Activated naive CD4-positive, alpha-beta T cell treated with anti-CD3 and anti-CD28 coated beads, Interleukin-2, amount 50 U/mL, for 16 hours (primary cell): ENCODE measurements around the gene AFF4.
"Not testable (repeated sequence)": the region's sequence is repeated elsewhere in the genome, so short reads cannot be mapped to it uniquely, and the experiment has no call there.

Experiments used
- DNase-seq: peaks from one replicate; pipeline ENCODE4 v3.0.0-alpha.2; 2020

Gene AFF4

DNA sequence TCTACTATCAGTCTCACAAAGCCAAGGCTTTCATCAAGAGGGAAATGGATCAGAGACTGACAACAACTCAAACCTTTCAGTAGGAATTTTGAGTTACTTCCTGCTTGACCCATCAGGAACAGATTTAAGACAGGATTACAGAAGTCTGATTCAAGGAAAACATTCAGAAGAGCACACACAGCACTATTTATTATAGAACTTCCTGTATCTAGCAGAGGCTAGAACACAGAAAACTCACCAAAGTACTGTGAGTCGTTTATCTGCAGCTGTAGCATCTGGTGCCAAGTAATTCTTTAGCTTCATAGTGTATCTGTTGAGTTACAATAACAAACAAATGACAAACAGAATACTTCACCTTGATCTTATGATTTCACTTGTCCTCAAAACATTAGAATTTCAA, 76.2 kb downstream of the AFF4 start:
- no peak for DNase-seq

DNA sequence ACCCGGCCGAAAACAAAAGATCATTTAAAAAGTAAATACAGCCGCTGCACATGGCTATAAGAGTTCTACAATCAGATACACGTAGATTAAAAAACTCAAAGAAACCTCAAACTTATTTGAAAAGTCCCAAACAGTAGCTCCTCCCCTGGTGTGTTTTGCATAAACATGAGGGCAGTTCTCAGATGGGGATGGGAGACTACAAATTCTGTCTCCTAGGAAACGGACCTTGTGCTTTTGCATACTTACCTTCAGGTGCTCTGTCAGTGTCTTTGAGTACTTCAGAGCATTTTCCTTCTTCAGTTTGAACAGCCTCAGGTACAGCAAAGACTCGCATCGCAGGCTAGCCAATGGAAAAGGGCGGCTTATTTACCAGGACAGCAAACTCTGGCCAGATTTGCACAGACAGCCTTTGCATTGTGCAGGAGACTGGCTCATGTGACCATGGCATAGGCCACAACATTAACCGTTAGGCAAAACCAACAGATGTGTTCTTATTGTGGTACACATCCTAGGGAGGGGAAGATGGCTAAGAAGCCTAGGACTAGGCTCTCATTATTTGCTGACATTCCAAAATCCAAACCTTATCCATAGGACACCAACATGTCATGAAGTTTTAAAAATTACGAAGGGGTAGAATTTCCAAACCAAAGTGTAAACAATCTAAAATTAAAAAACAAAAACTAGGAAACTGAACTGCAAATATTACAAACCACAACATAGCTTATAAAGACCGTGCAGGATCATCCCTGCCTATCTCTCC, 77.2 kb downstream of the AFF4 start:
- no peak for DNase-seq

DNA sequence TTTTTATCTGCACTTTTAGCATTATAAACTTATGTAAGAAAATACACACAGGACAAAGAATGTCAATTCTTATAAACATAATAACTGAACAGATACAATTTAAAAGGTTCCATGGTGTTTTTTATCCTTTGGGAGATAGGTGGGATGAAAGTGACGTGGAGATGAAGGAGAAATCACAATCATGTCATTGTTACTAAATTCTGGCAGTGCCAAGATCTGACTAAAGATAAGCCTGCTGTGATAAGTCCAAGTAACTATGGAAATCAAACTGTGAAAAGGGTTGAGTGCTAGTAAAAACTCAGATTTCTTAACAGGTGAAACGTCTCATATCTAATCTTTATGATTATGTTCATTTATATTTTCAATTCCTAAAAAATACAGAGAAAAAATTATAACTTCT, 78.9 kb downstream of the AFF4 start:
- no peak for DNase-seq

DNA sequence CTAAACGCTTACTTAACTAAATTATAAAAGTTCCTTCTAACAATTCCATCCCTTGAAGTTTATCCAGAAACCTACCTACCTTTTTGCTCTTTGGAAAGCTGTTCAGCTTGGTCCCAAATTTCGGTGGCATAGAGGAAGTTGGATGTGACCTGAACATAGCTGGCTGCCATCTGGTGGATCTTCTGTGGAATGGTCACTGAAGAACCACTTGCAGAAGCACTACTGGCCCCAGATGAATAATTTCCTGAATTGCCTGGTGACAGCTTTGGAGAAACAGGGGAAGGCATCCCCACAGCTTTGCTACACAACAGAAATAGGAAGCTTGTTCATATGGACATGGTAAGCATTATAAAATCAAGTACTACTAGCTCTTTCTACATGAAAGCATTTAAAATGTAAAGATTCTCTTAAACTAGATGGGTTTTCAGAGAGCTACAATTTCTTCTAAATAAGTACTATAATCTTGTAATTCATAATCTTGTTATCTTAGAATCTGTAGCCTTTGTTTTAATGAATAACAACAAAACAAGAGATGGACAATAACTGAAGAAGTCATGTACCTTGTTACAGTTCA, 80.1 kb downstream of the AFF4 start:
- DNase-seq, result no peak

DNA sequence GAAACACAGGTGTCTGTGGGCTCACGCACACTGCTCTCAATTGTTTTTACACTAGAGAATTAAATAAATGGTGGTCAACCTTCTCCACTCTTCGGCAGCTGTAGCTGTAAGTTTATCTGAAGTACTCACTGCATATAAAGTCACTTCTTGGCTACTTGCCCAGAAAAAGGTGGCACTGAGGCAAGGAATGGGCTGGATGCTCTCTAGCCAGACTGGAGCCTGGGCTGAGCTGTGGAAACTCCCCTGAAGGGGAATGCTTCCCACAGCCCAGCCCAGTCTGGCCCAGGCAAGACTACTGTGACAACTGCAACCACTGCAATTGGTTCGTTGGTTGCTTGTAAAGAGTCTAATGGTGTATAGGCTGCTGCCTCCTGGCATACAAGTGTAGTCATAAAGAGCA, 85.5 kb downstream of the AFF4 start:
- no peak for DNase-seq

DNA sequence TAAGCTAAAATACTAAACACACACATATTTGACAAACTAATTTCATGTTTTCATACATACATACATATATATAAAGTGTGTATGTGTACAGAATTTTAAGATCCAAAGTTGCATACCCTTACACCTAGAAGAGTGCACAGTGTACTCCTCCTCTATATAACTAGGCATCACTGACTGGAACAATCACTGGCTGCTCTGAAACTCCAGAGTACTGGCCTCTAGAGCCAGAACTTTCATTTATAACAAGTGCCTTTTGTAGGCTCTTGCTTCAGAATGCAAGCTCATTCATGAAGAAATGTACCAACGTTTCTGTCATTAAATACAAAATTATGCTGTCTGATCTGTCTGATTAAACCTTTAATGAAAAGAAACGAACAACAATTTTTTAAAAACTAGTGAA, 86.0 kb downstream of the AFF4 start:
- DNase-seq, result no peak

DNA sequence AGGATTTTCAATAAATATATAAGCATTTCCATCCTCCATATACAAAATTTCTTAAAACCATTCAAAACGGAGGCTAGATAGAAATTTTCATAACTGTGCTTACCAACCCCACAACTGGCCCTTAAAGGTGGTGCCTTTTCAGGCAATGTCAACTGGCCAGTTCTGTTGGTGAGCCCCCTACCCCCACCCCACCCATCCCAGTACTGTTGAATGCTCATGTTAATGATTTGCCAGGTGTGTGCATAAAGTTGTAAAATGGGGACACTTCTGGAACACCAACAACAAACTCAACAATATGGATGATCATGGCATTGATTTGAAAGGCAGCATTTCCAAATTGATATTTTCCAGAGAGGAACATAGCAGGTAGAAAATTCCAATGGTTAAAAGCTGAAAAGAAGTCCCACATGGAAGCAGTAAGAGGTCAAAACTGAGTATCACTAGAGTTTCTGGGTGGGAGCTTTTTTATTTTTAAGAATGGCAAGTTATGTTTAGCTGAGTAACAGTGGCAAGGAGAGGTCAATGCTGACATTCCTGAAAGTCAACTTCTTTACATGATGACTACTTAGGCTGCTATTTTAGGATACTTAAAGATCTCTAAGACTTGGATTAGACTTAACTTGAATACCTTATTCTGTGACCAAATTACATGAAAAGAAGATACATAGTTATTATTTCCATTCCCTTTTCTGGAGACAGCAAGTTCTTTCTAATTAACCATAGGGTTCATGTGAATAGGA, 87.2 kb downstream of the AFF4 start:
- no peak for DNase-seq

DNA sequence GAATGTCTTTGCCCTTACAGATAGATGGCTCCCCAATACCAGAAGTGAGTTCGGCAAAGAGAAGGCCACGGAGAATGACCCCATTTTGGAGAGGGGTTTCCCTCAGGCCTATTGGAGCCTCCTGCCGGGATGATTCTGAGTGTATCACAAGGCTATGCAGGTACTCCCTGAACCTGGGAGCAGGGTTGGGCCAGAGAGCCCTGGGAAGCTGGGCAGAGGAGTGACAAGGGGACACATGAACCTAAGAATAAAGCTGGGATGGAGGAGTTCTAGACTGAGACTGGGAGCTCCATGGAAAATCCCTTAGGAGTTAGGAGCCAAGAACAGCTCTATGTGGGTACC, 89.5 kb downstream of the AFF4 start:
- no peak for DNase-seq

DNA sequence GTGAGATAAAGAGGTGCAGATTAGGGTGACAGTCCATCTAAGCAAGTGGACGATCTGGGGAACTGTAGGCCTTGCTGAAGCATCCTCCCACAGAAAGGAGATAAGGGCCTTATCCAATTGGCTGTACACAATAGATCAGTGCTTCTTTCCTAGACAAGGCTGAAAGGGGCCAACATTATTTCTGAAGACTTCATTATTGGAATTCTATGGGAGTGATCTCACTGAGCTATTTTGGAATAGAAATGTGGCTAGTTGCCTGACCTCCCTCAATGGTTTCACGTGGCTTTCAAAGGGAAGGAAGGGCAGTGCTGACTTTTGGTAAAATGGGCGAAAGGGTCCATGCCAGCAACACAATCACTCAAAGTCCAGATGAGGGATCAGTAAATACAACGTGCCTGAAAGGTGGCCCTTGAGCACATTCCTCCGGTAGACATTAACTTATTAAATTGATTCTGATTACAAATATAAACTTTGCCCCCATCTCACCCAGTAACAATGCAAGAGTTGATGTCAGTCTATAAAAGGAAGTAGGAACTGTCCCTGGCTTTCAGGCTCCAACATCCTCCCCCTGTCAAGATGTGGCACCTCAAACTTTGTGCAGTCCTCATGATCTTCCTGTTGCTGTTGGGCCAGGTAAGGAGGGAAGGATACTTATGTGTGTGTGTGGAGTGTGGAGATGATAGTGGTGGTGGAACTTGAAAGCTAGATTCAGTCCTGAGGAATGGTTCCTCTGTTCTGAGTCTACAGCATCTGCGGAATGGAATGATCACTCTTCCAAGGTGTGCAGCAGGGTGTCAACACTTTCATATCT, 90.1 kb downstream of the AFF4 start, which contains the start of gene LEAP2:
TSS of gene LEAP2 (plus strand) at position 550 of the 811 bp plus-strand sequence. CDS start at position 577, 27 bp downstream.
- no peak for DNase-seq

DNA sequence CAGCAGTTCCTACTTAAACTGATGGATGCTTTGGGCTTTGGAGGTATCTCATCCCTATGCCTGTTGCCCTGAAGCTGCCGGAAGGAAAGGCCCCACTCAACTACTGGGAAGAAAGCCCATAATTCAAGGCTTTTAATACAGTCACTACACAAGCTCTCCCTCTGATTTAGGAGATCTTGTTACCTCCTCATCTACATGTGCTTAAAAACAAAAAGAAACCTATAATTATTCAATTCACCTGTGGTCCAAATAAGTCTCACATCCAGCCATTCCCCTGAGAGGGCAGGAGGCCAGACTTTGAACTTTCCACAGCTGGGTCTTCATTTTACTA, 90.7 kb downstream of the AFF4 start:
- DNase-seq, result no peak

DNA sequence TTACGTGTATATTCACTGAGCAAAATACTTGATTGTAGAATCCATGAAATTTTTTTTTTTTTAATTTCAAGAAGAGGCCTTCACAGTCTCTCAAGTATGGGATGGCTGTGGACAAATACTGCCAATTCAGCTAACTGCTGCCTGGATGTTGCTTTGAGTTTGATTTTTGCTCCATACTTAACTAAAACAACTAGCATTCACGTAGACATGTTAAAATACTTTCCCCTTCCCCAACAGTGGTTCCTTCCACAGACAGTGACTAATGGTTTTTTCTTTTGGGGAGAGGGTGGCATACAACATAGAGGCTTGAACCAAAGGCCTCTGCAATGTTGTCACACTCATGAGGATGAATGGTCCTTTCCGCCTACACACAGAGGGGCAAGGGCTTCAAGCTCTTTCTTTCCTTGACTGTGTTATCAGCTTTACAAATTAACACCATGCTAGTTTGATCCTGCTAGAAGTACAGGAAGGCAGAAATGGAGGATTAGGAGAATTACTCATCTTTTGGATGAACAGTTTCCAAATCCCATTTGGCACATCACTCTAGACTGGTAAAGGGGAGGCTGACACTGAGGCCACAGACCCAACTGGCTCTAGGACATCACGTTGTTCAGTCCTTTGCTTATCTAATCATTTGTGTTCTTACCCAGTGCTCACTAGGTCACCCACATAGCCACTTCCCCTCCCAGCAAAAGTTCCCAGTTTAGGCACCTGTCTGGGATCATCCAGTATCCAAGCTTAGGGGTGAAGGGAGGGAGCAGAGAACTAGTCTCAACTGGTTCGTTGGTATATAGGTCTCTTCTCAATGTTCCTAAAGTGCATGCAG, 91.8 kb downstream of the AFF4 start:
- DNase-seq, result no peak

DNA sequence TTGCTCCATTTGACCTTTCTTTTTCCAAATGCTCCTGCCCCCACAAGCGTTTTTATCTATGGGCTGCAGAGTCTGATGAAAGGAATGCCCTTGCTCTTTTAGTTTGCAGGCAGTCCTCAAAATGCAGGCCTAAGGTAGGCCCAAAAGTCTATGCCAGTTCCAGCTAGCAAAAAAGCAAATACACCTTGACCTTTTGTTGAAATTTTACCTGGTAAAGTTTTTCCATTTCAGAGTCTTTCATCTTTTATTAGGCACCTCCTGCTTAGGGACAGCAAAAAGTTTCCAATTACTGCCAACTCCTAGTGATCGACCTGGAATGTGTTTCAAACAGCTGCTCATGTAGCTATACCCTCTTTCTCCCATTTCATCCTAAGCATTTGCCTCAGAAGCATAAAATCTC, 92.6 kb downstream of the AFF4 start:
- no peak for DNase-seq

DNA sequence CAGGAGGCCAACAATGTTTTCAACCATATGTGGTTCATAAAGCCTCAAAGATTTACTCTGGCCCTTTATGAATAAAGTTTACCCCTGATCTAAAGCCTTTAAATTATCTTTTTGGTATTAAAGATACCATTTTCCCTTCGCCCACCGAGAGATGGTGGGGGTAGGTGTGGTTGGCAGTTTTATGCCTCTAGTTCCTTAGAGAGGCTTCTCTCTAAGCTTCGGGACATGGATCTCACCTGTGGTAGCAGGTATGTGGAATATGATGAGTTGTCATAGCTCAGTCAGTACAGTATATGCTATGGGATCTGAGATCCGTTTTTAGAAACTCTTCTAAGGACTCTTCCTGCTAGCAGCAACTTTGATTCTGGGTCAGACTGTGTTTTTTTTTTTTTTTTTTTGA, 94.7 kb downstream of the AFF4 start:
- DNase-seq, result no peak

DNA sequence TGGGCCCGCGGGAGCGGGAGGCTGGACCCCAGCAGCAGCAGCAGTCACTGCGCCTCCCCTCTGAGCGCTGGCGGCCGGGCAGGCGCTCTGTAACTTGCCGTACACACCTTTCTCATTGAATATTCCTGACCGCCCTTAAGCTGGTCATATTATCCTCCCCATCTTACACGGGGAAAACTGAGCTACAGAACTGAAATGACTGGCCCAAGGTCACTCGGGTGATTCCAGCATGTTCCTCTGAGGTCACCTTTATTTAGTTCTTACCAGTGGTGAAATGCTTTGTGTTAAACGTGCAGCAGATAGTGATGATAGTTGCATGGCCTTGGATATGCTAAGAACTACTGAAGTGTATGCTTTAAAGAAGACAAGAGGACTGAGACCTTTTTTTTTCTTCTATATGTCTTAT, 96.4 kb downstream of the AFF4 start:
- no peak for DNase-seq

DNA sequence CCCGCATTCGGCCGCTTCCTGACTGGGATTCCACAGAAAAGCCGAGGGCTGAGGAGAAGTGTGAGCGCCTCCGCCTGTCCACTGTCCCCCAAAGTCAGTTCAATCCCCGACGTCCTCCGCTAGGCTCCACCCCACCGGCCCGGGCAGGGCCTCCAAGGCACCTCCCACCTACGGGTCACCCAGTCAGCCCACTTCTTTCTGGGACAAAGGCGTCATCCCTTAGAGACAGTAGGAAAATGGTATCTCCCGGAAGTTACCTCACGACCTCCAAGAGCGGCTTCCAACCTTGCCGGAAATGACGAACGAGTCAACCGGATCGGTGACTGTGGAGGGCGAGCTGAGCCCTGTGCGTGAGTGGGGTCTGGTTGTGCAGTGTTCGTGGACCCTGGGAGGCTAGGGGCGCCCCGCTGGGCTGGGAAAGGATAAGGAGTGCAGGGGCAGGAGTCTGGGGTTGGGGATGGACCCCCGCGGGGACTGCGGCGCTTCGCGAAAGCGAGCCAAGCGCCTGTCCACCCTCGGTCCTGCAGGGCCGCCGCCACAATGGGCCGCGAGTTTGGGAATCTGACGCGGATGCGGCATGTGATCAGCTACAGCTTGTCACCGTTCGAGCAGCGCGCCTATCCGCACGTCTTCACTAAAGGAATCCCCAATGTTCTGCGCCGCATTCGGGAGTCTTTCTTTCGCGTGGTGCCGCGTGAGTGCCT, 96.9 kb downstream of the AFF4 start, which contains the start of the genes GDF9 and UQCRQ:
TSS of gene GDF9 (minus strand) at position 128 of the 704 bp plus-strand sequence. CDS start 1,936 bp downstream, outside the sequence.
TSS of gene UQCRQ (plus strand) at position 301 of the 704 bp plus-strand sequence. CDS start at position 541, 240 bp downstream.
- DNase-seq, result peak; percentile 85

DNA sequence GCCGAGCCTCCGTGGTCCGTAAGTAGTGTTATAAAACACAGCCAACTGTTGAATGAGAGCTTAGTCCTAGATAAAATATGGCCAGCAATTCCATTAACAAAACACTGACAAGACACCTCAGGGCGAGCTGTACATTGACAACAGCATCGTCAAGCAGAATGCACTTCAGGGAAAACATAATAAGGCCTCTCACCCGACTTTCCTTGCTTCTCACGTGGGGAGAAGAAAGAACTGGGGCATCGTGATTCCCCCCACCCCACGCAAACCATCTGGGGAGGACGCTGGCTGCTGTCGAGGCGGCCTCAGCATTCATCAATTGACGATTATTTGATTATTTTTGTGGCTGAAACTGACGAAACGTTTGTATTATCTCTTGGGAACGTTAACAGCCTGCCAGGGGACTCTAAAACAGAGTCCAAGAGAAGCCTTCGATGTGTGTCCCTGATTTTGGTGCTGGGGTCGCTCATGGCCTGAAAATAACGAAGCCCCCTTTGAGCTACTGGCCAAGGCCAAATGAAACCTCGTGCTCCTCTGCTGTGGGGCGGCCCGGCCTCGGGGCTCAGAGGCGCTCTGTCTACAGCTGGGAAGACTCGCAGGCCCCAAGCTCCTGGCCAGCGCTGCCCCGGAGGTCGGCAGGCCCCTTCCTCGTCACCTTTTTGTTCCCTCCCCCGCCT, 97.6 kb downstream of the AFF4 start:
- DNase-seq, result no peak

DNA sequence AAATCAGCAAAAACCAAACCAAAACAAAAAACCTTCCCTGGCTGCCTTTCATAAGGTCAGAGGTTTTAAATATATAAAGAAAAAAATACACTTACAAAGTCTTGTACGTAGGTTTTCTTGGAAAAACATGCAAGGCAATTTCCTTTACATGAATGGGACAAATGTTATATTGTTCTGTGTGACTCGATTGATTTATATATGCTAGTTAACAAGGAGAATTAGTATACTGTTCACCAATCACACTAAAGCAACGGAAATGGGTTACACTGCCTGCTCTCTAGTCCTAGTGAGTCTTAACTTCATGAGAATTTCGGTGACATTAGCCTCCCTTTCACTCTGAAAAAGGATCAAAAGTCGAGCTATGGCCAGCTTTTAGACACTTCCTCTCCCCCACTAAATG, 102.7 kb downstream of the AFF4 start:
- no peak for DNase-seq

DNA sequence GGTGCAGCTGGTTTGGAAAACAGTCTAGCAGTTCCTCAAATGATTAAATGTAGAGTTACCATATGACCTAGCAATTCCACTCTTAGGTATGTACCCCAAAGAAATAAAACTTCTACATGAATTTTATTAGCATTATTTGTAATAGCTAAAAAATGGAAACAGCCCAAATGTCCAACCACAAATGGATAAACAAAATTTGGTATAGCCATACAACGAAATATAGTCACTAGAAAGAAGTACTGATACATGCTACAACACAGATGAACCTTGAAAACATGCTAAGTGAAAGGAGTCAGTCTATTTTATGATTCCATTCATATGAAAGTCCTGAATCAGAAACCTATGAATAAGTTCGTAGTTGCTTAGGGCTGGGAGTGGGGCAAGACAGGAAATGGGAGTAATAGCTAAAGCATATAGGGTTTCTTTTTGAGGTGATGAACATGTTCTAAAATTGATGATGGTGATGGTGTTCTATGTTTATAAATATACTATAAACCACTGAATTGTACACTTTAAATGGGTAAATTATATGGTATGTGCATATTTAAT, 103.5 kb downstream of the AFF4 start:
- no peak for DNase-seq

DNA sequence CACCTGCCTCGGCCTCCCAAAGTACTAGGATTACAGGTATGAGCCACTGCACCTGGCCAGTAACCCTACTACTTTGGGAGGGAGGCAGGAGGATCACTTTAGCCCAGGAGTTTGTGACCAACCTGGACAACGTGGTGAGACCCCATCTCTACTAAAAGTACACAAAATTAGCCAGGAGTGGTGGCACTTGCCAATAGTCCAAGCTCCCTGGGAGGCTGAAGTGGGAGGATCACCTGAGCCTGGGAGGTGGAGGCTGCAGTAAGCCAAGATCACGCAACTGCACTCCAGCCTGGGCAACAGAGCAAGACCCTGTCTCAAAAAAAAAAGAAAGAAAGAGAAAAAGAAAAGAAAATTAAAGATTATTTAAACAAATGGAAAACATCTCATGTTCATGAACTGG, 107.4 kb downstream of the AFF4 start:
- no peak for DNase-seq

DNA sequence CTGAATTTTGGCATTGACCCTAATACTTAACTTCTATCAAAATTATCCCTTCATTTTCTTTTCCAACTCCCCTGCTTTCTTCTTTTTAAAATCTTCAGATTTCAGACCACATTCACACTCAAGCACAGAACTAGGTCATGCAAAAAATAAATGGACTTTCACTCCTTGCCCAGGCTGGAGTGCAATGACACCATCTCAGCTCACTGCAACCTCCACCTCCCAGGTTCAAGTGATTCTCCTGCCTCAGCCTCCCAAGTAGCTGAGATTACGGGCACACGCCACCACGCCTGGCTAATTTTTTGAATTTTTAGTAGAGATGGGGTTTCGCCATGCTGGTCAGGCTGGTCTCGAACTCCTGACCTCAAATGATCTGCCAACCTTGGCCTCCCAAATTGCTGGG, 108.4 kb downstream of the AFF4 start:
- not testable (repeated sequence) for DNase-seq

DNA sequence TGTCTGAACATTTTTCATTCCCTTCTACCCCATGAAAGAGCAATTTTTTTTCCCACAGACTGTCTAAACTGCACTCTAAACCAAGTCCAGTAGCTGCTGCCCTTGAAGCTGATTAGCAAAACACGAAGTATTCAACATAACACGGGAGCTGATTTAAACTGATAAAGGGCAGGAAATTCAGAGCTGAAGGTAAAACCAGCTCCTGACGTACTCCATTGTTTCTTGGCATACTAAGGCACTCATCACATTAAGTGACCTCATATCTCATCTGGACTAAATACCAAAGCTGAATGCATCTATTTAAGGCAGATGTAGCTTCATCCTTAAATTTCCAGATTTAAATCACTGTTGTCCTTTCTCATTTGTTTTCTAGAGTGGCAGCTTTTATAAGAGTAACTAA, 109.1 kb downstream of the AFF4 start:
- no peak for DNase-seq
